GM19099 (cell line): ENCODE results near the gene GCK.

ENCODE experiments used
- POLR2A ChIP-seq: IDR thresholded peaks from 3 replicates; pipeline ENCODE4 v1.6.1; 2011; ENCODE audit warnings: low read depth; ENCODE audit not compliant: insufficient read length; ENCODE audit errors: extremely low read depth

GCK gene

GRCh38 chr7:44107961-44108767 is 81.1 kb downstream of the GCK start:
- no peak for TF ChIP-seq POLR2A

DNA sequence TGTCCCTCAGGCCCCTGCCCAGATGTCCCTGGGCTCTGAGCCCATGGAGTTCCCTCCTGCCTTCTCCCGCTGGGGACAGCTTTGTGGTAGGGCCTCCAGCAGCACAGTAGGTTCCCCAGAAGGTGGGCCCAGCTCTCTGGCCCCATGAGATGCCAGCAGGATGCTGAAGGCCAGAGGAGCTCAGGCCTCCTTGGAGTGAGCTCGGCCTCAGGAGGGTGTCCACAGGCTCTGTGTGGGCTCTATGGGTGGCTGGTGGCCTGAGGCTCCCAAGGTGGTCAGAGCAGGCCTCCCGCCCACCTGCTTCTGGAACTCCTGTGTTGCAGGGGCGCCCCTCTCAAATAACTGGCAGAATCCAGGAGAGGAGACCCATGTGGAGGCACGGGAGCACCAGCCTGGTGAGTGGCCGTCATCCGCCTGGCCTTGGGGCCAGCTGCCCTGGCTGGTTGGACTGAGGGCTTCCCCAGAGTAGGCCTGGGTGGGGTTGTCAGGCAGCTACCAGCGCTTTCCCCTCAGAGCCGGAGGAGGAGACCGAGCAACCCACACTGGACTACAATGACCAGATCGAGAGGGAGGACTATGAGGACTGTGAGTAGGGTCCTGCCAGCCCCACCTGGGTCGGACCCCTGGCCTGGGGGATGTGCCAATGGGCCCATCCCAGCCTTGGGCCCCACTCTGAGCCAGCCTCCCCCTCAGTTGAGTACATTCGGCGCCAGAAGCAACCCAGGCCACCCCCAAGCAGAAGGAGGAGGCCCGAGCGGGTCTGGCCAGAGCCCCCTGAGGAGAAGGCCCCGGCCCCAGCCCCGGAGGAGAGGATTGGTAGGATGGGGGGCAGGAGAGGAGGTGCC is 81.9 kb downstream of the GCK start:
- TF ChIP-seq POLR2A = no peak

DNA sequence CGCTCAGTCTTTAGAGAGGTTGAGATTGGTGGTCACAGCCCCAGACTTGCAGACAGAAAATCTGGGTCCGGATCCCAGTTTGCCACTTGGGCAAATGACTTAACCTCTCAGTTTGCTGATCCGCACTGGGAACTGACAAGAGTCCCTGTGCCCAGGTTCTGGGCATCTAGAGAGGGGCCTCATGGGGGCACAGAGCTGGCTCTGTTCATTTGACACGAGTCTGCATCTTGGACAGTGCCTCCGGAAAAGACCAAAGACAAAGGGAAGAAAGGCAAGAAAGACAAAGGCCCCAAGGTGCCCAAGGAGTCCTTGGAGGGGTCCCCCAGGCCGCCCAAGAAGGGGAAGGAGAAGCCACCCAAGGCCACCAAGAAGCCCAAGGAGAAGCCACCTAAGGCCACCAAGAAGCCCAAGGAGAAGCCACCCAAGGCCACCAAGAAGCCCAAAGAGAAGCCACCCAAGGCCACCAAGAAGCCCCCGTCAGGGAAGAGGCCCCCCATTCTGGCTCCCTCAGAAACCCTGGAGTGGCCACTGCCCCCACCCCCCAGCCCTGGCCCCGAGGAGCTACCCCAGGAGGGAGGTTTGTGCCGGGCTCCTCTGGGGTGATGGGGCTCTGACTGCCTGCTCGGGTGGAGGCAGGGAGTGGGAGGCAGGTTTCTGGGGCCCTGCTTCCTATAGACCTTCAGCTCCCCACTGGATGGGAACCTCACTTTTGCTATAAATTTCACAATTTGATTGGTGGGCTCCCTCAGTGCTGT is 82.8 kb downstream of the GCK start:
- TF ChIP-seq POLR2A = no peak

GRCh38 chr7:44105832-44106231 is 83.4 kb downstream of the GCK start:
- TF ChIP-seq POLR2A = no peak

GRCh38 chr7:44104860-44105771 is 84.1 kb downstream of the GCK start:
- TF ChIP-seq POLR2A = no peak

DNA sequence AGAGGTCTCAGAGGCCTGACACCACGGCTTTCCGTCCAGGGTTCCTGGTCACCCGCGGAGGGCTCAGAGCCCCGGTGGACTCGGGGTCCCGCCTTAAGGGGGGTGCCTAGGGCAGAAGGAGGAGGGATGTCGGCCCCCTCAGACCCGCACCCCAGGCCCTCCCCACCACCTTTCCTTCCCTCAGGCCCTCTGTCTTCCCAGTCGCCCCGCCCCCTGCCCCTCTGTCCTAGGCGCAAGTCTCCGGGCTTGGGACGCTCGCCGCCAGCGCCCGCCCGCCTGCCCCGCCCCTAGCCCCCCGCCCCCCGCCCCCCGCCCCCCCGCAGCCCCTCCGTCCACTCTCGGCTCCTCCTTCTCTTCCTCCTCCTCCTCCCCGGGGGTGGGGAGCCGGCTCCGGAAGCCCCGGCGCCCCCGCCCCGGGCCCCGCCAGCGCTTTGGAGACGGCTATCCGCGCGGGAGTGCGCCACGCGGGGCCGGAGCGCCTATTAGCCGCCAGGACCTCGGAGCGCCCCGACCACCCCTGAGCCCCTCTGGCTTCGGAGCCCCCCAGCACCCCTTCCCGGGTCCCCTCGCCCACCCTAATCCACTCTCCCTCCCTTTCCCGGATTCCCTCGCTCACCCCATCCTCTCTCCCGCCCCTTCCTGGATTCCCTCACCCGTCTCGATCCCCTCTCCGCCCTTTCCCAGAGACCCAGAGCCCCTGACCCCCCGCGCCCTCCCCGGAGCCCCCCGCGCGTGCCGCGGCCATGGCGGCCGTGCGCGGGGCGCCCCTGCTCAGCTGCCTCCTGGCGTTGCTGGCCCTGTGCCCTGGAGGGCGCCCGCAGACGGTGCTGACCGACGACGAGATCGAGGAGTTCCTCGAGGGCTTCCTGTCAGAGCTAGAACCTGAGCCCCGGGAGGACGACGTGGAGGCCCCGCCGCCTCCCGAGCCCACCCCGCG is 85.0 kb downstream of the GCK start, which contains the start of gene AEBP1:
Gene AEBP1, plus strand, starts transcription at position 423 of the 937 bp plus-strand sequence. Its CDS starts 321 bp downstream, at position 744.
- no peak for TF ChIP-seq POLR2A

DNA sequence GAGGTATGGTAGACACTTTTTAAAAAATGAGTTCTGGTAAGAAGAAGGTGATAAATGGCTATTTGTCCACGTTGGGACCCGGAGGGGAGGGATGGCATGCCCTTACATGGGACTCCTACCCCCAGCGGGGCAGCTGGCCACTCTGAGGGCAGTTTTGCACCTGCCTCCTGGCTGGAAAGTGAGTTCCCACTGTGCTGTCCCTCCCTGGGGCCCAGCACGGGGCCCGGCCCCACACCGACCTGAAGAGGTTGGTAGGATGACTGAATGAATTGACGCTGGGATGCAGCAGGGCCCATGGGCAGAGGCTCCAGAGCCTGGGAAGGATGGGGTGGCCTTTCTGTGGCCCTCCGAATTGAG is 85.7 kb downstream of the GCK start:
- no peak for TF ChIP-seq POLR2A

DNA sequence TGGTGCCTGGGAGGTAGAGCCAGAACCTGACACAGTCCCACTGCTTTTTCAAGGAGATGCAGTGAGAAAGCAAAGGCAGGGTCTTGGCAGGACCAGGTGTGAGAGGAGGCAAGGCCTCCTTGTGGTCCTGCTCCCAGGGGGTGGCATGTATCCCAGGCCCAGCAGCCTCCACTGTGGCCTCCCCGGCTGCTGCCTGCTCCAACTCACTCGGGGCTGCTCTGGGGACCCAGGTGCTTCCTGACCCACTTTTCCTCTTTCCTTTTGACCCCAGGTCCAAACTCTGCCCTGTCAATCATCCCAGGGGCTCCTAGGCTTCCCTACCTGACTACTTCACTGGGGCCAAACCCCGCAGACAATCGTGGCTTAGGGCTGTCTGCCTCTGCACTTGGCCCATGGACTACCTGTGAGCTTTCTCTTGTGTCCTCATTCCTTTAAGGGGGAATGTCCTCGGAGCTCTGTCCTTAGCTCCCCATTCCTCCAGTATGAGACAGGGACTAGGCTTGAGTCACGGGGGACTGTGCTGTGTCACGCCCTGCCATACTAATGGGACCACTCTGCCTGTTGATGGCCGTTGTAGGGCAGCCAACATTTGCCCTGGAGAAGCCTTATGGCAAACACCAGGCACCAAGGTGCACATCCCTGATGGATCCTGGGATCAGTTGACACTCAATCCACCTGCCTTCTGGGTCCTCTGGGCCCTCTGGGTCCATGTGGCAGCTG is 86.2 kb downstream of the GCK start:
- TF ChIP-seq POLR2A = no peak

DNA sequence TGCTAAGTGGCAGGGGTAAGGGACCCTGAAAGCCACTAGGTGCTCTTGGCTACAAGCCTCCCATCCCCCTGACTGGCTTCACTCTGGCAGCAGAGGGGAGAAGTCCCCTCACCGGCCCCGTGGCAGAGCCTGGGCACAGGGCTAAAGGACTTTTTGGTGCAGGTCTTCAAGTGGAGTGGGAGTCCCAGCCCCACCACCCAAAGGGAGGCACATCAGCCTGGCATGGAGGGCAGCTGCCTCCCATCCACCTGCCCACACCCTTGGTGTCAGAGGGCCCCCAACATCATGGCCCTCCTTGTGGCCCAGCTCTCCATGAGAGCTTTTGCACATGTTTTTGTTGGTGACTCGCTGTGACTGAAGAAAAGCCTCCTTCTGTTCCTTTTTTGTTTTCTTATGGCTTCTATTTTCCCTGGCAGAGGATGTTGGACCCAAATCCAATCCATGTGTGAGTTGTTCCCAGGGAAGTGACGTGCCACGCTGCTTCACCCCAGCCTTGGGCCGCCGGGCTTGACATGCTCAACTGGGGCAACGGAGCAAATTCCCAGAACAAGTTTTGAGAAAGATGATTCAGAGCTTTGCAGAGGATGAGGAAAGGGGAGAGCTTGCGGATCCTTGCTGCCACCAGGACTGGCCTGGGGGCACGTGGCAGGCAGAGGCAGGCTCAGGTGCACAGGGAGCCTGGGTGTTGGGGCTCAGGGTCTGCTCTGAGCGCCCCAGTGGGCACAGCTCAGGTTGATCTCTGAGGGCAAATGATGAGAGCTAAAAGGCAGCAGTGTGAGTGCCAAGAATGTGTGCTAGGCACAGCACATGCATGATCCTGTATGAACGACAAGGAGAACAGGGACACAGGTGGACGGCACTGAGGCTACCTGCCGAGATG is 87.0 kb downstream of the GCK start:
- TF ChIP-seq POLR2A = no peak

DNA sequence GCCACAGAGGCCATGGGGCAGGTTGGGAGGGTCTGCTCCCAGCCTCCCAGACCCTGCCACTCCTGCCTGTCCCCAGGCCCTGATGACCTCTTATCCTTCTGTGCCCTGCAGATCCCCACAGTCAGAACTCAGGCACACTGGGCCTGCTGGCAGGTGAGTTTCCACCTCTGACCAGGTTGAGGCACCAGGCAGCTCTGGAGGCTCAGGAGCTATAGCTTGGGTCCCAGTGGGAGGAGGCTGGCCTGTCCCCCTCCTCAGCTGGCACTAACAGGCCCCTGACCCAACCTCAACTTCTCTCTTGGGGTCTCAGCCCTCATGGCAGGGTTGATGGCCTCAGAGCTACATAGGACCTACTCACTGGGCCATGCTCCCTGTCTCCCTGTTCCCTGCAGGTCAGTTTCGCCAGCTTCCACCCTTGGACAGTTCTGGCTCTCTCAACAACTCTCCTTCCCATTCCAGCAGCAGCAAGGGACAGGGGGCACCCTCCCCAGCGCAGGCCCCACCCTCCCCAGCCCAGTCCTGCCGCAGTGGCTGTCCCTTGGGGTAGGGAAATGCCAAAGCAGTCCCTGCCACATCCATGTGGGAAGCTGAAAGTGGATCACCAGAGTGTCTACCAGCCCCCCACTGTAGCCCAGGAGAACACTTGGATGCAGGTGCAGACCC is 87.8 kb downstream of the GCK start:
- TF ChIP-seq POLR2A = no peak

DNA sequence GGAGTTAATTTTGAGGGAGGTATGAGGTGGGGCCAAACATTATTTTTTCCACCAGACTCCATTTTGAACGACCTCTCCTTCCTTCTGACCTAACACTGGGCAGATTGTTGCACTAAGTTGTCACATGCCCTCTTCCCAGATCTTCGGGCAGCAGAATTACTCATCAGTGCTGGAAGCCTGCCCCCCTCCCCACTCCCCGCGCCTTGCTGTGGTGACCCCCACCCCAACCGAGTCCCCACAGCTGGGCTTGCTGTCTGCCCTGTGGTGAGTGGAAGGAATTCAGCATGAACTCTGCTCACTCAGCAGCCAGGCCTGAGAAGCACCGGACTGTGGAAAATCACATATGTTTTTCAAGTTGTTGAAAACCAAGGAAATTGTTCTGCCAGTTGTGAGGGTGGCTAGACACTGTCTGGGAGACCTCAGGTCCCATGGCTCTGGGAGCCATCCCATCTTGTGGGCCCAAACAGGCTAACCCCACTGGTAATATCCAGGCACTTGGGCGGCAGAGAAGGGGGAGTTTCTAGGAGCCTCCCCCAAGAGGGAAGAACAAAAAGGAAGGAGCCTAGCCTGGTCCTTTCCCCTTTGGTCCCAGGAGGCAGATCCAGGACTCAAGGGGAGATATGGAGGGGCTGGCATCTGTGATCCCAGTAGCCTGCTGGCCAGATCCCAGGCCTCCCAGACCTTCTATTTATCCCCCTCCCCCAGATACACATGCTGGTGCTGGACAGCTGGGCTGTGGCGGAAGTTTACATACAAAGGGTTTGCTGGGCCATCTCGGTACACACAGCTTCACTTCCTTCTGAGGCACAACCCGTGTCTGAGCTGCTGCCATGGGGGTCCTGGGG is 88.6 kb downstream of the GCK start:
- TF ChIP-seq POLR2A = no peak

DNA sequence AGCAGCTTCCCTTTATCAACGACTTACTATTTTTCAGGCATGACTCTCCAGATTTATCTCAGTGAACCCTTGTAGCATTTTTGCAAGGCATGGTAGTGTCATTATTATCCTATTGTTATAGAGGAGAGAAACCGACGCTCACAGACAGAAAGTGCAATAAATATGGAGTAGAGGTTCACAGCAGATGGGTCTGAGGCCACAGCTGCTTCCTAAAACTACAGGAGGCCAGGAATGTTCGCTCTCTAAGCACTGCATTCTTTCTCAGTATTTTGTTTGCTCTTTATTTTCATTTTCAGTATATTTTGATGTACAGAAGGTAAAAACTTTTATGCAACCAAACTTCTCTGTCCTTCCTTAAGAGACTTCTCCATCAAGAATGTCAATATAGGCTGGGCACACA is 89.6 kb downstream of the GCK start:
- TF ChIP-seq POLR2A = no peak
